Fibroblast of pulmonary artery (primary cell): ENCODE data around the gene AKAP12.

Source experiments
- DNase-seq: peaks from one replicate; pipeline ENCODE4 v3.0.0-alpha.2; 2010; ENCODE audit warnings: low read depth
- H3K4me3 ChIP-seq: replicated peaks from 2 replicates; pipeline ENCODE4 v1.5.1; 2011; ENCODE audit warnings: low read depth, mild to moderate bottlenecking, control low read depth, low read length, moderate library complexity
- TF ChIP-seq, protein P1 (sequence below): IDR thresholded peaks from 2 replicates; pipeline ENCODE4 v1.5.1; 2011; ENCODE audit warnings: mild to moderate bottlenecking, control low read depth, low read length, inconsistent platforms; ENCODE audit errors: missing control alignments

Gene AKAP12

GRCh38 chr6:151326116-151326825, 86.5 kb downstream of the AKAP12 start:
- no peak for DNase-seq
- peak overlapping the region; percentile 71 for H3K4me3 ChIP-seq
- TF ChIP-seq, protein P1, sequence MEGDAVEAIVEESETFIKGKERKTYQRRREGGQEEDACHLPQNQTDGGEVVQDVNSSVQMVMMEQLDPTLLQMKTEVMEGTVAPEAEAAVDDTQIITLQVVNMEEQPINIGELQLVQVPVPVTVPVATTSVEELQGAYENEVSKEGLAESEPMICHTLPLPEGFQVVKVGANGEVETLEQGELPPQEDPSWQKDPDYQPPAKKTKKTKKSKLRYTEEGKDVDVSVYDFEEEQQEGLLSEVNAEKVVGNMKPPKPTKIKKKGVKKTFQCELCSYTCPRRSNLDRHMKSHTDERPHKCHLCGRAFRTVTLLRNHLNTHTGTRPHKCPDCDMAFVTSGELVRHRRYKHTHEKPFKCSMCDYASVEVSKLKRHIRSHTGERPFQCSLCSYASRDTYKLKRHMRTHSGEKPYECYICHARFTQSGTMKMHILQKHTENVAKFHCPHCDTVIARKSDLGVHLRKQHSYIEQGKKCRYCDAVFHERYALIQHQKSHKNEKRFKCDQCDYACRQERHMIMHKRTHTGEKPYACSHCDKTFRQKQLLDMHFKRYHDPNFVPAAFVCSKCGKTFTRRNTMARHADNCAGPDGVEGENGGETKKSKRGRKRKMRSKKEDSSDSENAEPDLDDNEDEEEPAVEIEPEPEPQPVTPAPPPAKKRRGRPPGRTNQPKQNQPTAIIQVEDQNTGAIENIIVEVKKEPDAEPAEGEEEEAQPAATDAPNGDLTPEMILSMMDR: no peak

DNA sequence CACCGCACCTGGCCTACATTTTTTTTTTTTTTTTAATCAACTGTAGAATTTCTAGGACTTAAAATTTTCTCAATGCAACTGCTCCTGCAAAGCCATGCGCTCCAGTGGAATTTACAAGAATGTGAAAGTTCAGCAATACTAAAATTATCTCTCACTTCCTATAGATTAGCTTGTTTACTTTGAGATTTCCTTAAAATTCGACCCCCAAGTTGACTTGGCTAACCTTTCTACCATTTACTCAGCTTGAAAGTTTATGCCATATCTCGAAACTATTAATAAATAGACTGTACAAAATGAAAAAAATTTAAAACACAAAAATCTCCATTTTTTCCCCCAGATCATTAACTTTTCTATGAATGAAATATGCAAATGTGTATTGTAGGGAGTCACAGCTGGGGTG, 87.3 kb downstream of the AKAP12 start:
- no peak for DNase-seq
- TF ChIP-seq, protein P1: no peak
- H3K4me3 ChIP-seq: no peak overlapping the region

DNA sequence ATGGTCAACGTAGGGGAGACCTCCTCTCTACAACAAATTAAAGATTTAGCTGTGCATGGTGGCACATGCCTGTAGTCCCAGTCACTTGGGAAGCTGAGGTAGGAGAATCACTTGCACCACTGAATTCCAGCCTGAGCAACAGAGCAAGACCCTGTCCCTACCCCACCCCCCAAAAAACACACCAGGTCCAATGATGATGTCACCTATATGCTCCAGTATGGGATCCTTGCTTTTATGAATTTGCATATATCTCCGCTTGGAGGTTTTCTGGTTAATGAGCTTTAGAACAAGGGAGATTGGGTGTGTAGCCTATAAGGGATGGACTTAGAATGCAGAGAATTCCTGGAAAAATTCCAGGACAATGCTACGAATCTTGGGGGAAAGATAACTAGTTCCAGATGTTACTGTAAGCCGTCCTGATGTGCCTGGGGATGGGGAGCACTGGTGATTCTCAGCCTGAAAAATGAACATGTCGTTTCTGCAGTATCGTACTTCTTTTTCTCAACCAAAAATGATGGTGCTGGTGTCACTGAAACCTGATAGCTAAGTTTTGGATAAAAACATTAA, 90.4 kb downstream of the AKAP12 start:
- TF ChIP-seq, protein P1: no peak
- no peak overlapping the region for H3K4me3 ChIP-seq

DNA sequence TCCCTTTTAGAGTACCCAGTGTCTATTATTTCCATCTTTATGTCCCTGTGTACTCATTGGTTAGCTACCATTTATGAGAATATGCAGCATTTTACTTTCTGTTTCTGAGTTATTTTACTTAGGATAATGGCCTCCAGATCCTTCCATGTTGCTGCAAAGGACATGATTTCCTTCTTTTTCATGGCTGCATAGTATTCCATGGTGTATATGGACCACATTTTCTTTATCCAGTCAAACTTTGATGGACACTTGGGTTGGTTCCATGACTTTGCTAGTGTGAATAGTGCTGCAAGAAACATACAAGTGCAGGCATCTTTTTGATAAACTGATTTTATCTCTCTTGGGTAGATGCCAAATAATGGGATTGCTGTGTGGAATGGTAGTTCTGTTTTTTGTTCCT, 96.2 kb downstream of the AKAP12 start:
- DNase-seq: no peak
- H3K4me3 ChIP-seq: no peak overlapping the region
- TF ChIP-seq, protein P1: no peak

More for the DNA sequence above, 90.4 kb downstream of the AKAP12 start:
- DNase-seq: peak; percentile 74

DNA sequence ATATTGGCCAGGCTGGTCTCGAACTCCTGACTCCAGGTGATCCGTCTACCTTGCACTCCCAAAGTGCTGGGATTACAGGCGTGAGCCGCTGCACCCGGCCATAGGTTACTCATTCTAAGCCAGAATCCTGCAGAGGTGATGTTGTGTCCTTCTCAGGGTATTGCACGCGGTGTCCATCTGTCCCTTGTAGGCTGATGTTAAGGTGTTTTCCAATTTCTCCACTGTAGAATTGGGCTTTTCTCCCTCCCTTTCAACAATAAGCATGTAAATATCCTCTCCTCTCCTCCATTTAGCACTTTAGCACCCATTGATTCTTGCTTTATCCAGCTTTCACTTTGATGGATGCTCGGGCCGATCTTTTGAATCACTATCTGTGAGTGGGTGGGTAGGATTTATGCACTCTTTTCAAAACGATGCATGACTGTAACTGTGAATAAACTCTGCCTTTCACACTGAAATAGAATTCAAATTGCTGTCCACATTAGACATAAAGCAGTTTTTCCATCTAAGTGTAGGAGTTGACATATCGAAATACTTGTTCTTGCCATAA, 99.0 kb downstream of the AKAP12 start:
- TF ChIP-seq, protein P1: no peak
- no peak for DNase-seq
- no peak overlapping the region for H3K4me3 ChIP-seq

- TF ChIP-seq, protein P1: no peak
- no peak for DNase-seq
- no peak overlapping the region for H3K4me3 ChIP-seq
Observed at GRCh38 chr6:151339369-151339768, 99.6 kb downstream of the AKAP12 start.
